ENCODE measurements around the gene OGFOD2. TPM values are rescaled to one million over a fixed set of nuclear protein-coding genes. Genes with fewer than 3 reads are reported as not detected.
A peak's percentile ranks its signal among the peaks of the same experiment; 100 is the strongest.

The OGFOD2 gene
- total and polyA plus RNA-seq, 9 of the 15 experiments (the other 6 are each of a cell fraction or from before 2014, with no cell fraction given): 1.4 to 111 (median 18.5) TPM

DNA sequence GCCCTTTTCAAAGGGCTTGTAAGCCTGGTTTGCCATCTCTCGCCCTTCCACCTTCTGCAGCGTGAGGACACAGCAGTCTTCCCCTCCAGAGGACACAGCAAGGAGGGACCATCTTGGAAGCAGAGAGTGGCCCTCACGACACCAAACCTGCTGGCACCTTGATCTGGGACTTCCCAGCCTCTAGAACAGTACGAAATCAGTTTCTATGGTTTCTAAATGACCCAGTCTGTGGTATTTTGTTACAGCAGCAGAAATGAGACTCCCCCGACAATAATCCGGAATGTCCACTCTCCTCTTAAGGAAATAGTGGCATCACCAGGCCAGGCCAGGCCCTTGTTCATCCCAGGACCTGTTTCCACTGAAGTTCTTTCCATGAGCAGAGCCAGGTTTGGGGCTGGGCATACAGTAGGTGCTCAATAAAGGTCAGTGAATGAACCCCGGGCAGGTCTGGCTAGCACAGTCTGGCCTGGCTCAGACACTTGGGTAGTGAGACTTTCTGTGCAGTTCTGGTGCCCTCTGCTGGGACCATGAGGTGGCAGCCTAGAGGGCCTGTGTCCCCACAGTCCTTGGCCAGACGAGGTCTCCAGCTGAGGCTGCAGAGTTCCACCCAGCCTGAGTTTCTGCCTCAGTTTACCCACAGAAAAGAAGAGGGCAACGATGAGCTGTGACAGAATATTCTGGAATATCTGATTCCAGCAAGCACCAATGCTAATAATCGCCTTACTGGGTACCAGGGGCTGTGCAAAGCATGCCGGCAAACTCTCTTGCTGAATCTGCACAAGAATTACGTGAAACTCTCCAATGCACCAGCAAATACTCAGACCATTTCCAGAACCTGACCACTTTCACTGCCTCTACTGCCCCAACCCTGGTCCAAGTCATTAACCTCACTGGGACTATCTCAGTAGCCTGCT lies 22.8 kb upstream of the OGFOD2 start (continued):
- TF ChIP-seq RBM34 (IDR thresholded peaks at IDR 0.05; ENCODE audit: borderline replicate concordance, insufficient read depth, low read length): no peak
- TF ChIP-seq, protein P1, sequence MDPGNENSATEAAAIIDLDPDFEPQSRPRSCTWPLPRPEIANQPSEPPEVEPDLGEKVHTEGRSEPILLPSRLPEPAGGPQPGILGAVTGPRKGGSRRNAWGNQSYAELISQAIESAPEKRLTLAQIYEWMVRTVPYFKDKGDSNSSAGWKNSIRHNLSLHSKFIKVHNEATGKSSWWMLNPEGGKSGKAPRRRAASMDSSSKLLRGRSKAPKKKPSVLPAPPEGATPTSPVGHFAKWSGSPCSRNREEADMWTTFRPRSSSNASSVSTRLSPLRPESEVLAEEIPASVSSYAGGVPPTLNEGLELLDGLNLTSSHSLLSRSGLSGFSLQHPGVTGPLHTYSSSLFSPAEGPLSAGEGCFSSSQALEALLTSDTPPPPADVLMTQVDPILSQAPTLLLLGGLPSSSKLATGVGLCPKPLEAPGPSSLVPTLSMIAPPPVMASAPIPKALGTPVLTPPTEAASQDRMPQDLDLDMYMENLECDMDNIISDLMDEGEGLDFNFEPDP (CRISPR knock-in tag; IDR thresholded peaks at IDR 0.05): no peak
- TF ChIP-seq, protein P2, sequence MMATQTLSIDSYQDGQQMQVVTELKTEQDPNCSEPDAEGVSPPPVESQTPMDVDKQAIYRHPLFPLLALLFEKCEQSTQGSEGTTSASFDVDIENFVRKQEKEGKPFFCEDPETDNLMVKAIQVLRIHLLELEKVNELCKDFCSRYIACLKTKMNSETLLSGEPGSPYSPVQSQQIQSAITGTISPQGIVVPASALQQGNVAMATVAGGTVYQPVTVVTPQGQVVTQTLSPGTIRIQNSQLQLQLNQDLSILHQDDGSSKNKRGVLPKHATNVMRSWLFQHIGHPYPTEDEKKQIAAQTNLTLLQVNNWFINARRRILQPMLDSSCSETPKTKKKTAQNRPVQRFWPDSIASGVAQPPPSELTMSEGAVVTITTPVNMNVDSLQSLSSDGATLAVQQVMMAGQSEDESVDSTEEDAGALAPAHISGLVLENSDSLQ (IDR thresholded peaks at IDR 0.05): no peak
- peak; percentile 21; the same call in 1 of the 2 replicates for TF ChIP-seq ZKSCAN1 (IDR thresholded peaks at IDR 0.05; ENCODE audit: low read depth, low read length)
- no peak for TF ChIP-seq PHF21A (IDR thresholded peaks at IDR 0.05; ENCODE audit: borderline replicate concordance, low read depth)
- no peak for TF ChIP-seq GATA2 (CRISPR knock-in tag; IDR thresholded peaks at IDR 0.05)
- TF ChIP-seq GABPB1 (CRISPR knock-in tag; IDR thresholded peaks at IDR 0.05): peak; percentile 39; the same call in 1 of the 2 replicates
- TF ChIP-seq, protein P3, sequence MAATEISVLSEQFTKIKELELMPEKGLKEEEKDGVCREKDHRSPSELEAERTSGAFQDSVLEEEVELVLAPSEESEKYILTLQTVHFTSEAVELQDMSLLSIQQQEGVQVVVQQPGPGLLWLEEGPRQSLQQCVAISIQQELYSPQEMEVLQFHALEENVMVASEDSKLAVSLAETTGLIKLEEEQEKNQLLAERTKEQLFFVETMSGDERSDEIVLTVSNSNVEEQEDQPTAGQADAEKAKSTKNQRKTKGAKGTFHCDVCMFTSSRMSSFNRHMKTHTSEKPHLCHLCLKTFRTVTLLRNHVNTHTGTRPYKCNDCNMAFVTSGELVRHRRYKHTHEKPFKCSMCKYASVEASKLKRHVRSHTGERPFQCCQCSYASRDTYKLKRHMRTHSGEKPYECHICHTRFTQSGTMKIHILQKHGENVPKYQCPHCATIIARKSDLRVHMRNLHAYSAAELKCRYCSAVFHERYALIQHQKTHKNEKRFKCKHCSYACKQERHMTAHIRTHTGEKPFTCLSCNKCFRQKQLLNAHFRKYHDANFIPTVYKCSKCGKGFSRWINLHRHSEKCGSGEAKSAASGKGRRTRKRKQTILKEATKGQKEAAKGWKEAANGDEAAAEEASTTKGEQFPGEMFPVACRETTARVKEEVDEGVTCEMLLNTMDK (IDR thresholded peaks at IDR 0.05; ENCODE audit: borderline replicate concordance, insufficient read depth, low read depth, low read length, poor library complexity, severe bottlenecking): peak; percentile 3
- TF ChIP-seq L3MBTL2 (IDR thresholded peaks at IDR 0.05): no peak
- TF ChIP-seq, protein P4, sequence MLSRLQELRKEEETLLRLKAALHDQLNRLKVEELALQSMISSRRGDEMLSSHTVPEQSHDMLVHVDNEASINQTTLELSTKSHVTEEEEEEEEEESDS (CRISPR knock-in tag; IDR thresholded peaks at IDR 0.05): no peak
- TF ChIP-seq MEIS2 (IDR thresholded peaks at IDR 0.05; ENCODE audit: partially characterized antibody): no peak
- TF ChIP-seq, protein P5, sequence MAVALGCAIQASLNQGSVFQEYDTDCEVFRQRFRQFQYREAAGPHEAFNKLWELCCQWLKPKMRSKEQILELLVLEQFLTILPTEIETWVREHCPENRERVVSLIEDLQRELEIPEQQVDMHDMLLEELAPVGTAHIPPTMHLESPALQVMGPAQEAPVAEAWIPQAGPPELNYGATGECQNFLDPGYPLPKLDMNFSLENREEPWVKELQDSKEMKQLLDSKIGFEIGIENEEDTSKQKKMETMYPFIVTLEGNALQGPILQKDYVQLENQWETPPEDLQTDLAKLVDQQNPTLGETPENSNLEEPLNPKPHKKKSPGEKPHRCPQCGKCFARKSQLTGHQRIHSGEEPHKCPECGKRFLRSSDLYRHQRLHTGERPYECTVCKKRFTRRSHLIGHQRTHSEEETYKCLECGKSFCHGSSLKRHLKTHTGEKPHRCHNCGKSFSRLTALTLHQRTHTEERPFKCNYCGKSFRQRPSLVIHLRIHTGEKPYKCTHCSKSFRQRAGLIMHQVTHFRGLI (CRISPR knock-in tag; IDR thresholded peaks at IDR 0.05): no peak
- TF ChIP-seq ZNF79 (CRISPR knock-in tag; IDR thresholded peaks at IDR 0.05; ENCODE audit: low read depth): no peak
- peak; percentile 69 for TF ChIP-seq ZFP36 (IDR thresholded peaks at IDR 0.05; ENCODE audit: low read depth, low read length, partially characterized antibody)
- peak; percentile 83 for TF ChIP-seq RB1 (IDR thresholded peaks at IDR 0.05; ENCODE audit: low read depth)
- TF ChIP-seq, protein P6, sequence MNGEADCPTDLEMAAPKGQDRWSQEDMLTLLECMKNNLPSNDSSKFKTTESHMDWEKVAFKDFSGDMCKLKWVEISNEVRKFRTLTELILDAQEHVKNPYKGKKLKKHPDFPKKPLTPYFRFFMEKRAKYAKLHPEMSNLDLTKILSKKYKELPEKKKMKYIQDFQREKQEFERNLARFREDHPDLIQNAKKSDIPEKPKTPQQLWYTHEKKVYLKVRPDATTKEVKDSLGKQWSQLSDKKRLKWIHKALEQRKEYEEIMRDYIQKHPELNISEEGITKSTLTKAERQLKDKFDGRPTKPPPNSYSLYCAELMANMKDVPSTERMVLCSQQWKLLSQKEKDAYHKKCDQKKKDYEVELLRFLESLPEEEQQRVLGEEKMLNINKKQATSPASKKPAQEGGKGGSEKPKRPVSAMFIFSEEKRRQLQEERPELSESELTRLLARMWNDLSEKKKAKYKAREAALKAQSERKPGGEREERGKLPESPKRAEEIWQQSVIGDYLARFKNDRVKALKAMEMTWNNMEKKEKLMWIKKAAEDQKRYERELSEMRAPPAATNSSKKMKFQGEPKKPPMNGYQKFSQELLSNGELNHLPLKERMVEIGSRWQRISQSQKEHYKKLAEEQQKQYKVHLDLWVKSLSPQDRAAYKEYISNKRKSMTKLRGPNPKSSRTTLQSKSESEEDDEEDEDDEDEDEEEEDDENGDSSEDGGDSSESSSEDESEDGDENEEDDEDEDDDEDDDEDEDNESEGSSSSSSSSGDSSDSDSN (IDR thresholded peaks at IDR 0.05; ENCODE audit: borderline replicate concordance in 1 of 2, low read depth in 2 of 2, low read length in 2 of 2): no peak
- TF ChIP-seq ASH1L (IDR thresholded peaks at IDR 0.05; ENCODE audit: borderline replicate concordance, low read depth, partially characterized antibody): no peak
- no peak for TF ChIP-seq NFIC (IDR thresholded peaks at IDR 0.05)

All from K562 (cell line).